ENCODE data around the gene RGS6.

- no peak for TF ChIP-seq RAD21 (IDR thresholded peaks at IDR 0.05)
- no peak for TF ChIP-seq CTCF (IDR thresholded peaks at IDR 0.05; ENCODE audit: low read depth, low read length, missing input control)
- TF ChIP-seq, protein P1, sequence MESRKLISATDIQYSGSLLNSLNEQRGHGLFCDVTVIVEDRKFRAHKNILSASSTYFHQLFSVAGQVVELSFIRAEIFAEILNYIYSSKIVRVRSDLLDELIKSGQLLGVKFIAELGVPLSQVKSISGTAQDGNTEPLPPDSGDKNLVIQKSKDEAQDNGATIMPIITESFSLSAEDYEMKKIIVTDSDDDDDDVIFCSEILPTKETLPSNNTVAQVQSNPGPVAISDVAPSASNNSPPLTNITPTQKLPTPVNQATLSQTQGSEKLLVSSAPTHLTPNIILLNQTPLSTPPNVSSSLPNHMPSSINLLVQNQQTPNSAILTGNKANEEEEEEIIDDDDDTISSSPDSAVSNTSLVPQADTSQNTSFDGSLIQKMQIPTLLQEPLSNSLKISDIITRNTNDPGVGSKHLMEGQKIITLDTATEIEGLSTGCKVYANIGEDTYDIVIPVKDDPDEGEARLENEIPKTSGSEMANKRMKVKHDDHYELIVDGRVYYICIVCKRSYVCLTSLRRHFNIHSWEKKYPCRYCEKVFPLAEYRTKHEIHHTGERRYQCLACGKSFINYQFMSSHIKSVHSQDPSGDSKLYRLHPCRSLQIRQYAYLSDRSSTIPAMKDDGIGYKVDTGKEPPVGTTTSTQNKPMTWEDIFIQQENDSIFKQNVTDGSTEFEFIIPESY (IDR thresholded peaks at IDR 0.05): no peak
- no peak for TF ChIP-seq GABPA (IDR thresholded peaks at IDR 0.05 in 1 of 2, conservative IDR thresholded peaks at IDR 0.05 in 1 of 2)
- TF ChIP-seq ATF3 (IDR thresholded peaks at IDR 0.05): no peak
- no peak for TF ChIP-seq SP1 (IDR thresholded peaks at IDR 0.05)
Observed at GRCh38 chr14:72350215-72350614, 418.0 kb downstream of the RGS6 start.
